Calu3 (cell line): ENCODE measurements around the gene MACROD2. TPM values are rescaled to one million over a fixed set of nuclear protein-coding genes. Genes with fewer than 3 reads are reported as not detected.

Experiments used
- BruUV-seq: library from RNA; stranded (reverse); fragments of 400-500 nt; replicated peaks from 2 replicates; lab custom pipeline; 2021; lab: Mats Ljungman, UMichigan
- CTCF ChIA-PET: fragments of 300-600 bp; sonication (Branson Sonifier 250); formaldehyde crosslinking; loops from one replicate; lab custom pipeline; 2022; ENCODE audit warnings: antibody characterized with exemption; lab: Charles Lee
- DNase-seq: peaks from one replicate; pipeline ENCODE4 v3.0.0; 2022
- H3K27ac Mint-ChIP-seq: one replicate; pipeline ENCODE4 v1.8.0; 2022; ENCODE audit warnings: mixed read lengths; ENCODE audit not compliant: unreplicated experiment
- H3K27me3 Mint-ChIP-seq: one replicate; pipeline ENCODE4 v1.8.0; 2022; ENCODE audit warnings: mixed read lengths; ENCODE audit not compliant: unreplicated experiment
- H3K36me3 Mint-ChIP-seq: one replicate; pipeline ENCODE4 v1.8.0; 2022; ENCODE audit warnings: mild to moderate bottlenecking, moderate library complexity, mixed read lengths; ENCODE audit not compliant: insufficient read depth, unreplicated experiment
- H3K4me1 Mint-ChIP-seq: one replicate; pipeline ENCODE4 v1.8.0; 2022; ENCODE audit warnings: mild to moderate bottlenecking, low read depth, mixed read lengths; ENCODE audit not compliant: unreplicated experiment
- H3K4me3 Mint-ChIP-seq: one replicate; pipeline ENCODE4 v1.8.0; 2022; ENCODE audit warnings: mild to moderate bottlenecking, low read depth, moderate library complexity, mixed read lengths; ENCODE audit not compliant: unreplicated experiment
- H3K9me3 Mint-ChIP-seq: one replicate; pipeline ENCODE4 v1.8.0; 2022; ENCODE audit warnings: low read depth, mixed read lengths; ENCODE audit not compliant: unreplicated experiment
- CTCF ChIP-seq: fragments of 200-600 bp; IDR thresholded peaks from one replicate; pipeline ENCODE4 v1.8.0; 2022; ENCODE audit warnings: antibody characterized with exemption; ENCODE audit not compliant: unreplicated experiment
- intact Hi-C: fragments of 100-400 bp; cut with micrococcal nuclease; formaldehyde crosslinking; loops from one replicate; pipeline ENCODE4 v1.10.0; 2022; ENCODE audit not compliant: unreplicated experiment
- total RNA-seq: library from RNA; stranded (reverse); gene quantifications from 2 replicates; pipeline ENCODE4 v1.2.3, GENCODE V29; 2022

MACROD2 gene
- total RNA-seq, 1 experiment from 2014 or later = 29.4 TPM

DNA sequence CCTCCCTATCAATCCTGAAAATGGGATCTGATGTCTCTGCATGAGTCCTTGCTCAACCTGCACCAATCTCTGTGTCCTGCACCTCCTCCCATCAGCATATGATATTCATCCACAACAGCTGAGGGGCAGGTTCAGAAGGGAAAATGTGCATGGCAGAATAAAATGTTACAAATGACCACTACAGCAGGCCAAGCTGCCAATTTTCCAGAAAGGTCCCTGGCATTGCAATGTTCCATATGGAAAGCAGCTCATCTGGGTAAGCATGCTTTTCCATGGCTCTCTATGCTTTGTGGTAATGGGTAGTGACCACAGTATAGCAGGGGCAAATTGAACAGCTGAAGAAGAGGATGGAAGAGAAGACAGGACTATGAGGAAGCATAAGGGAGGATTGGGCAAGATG is 1183.3 kb downstream of the MACROD2 start:
- BruUV-seq = no TSS peak
- Mint-ChIP-seq H3K4me1 (no peaks in the 10 kb centered on the region), H3K27ac (no peak overlapping the region), H3K9me3 (no peaks in the 10 kb centered on the region), H3K27me3 (no peaks in the 10 kb centered on the region), H3K4me3 (no peak overlapping the region), H3K36me3 (no peaks in the 10 kb centered on the region)
- DNase-seq = no peak
- intact Hi-C loops = no loop called here
- CTCF ChIA-PET = no interaction called here
- no peak for TF ChIP-seq CTCF

- CTCF ChIA-PET = no interaction called here
- Mint-ChIP-seq H3K4me3 (no peak overlapping the region), H3K4me1 (no peaks in the 10 kb centered on the region), H3K36me3 (no peaks in the 10 kb centered on the region), H3K27me3 (no peaks in the 10 kb centered on the region), H3K9me3 (no peaks in the 10 kb centered on the region), H3K27ac (no peak overlapping the region)
- DNase-seq = no peak
- BruUV-seq = no TSS peak
- intact Hi-C loops = no loop called here
- no peak for TF ChIP-seq CTCF
These were observed 1184.1 kb downstream of the MACROD2 start for GRCh38 chr20:15179381-15179780.

GRCh38 chr20:15179781-15180180 is 1184.5 kb downstream of the MACROD2 start:
- no peak for DNase-seq
- Mint-ChIP-seq H3K27ac (no peak overlapping the region), H3K4me1 (no peaks in the 10 kb centered on the region), H3K36me3 (no peaks in the 10 kb centered on the region), H3K9me3 (no peaks in the 10 kb centered on the region), H3K4me3 (no peak overlapping the region), H3K27me3 (no peaks in the 10 kb centered on the region)
- no TSS peak for BruUV-seq
- no peak for TF ChIP-seq CTCF
- CTCF ChIA-PET = no interaction called here
- intact Hi-C loops = no loop called here

GRCh38 chr20:15185322-15185721 is 1190.0 kb downstream of the MACROD2 start:
- CTCF ChIA-PET = no interaction called here
- Mint-ChIP-seq H3K27ac (no peak overlapping the region), H3K4me3 (no peak overlapping the region), H3K27me3 (no peaks in the 10 kb centered on the region), H3K36me3 (no peaks in the 10 kb centered on the region), H3K4me1 (no peaks in the 10 kb centered on the region), H3K9me3 (no peaks in the 10 kb centered on the region)
- no peak for TF ChIP-seq CTCF
- no TSS peak for BruUV-seq
- no peak for DNase-seq
- intact Hi-C loops = no loop called here
